GM21360 (cell line): ENCODE data around the gene RUNX3.

Experiments used
- ATAC-seq: cut with Tn5 transposase; IDR thresholded peaks from one replicate; pipeline ENCODE4 v1.9.1; 2021; ENCODE audit warnings: mild to moderate bottlenecking, moderate library complexity; ENCODE audit not compliant: unreplicated experiment

The RUNX3 gene

DNA sequence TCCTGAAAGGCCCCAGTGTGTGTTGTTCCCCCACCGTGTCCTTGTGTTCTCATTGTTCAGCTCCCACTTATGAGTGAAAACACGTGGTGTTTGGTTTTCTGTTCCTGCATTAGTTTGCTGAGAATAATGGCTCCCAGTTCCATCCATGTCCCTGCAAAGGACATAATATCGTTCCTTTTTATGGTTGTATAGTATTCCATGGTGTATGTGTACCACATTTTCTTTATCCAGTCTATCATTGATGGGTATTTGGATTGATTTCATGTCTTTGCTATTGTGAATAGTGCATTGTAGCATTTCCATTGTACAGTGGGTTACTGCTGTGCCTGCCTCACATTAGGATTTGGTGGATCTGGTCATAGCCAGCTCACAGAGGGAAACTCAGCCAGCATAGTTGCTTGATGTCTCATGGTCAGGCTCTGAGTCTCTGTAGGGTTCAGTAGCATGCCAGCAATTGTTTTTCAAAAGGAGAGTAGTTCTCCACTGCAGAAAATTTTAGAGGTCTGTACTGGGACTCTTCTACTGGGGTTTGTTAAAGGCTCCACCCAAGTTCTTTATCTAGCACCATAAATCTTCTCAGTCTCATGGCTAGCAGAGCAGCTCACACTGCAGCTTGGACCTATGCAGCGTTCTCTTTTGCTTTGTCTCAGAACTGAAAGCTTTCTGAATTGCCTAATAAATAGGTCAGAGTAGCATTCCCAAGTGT lies 41.0 kb downstream of the RUNX3 start:
- no peak for ATAC-seq

DNA sequence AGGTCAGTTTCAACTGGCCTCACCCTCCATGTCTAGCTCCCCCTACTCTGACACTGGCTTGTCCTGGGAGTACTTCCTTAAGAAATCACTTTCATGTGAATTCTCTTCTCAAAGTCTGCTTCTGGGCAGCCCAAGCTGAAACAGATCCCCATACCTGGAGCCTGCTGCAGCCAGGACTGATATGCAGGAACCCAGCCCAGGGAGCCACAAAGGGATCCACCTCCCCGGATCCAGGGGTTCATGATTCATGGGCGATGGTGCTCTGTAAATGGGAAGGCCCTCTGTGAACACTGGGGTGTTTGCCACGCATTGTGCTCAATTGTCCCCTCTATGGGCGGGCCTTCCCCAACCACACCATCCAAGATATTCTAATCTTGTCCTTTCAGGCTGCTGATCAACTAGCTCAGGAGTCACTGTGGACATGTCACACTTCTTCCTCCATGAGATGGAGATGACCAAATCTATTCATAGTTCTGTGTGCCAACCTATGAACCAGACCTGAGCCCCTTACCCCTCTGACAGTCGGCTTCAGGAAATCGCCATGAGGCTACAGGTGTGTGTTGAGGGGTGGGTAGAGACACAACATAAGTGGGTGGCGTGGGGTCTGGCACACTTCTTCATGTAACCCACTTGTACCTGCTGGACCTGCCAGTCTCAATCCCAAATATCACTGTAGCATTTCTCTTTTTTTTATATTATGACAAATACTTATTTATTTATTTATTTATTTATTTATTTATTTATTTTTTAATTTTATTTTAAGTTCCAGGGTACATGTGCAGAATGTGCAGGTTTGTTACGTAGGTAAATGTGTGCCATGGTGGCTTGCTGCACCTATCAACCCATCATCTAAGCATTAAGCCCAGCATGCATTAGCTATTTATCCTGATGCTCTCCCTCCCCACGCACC lies 41.8 kb downstream of the RUNX3 start:
- ATAC-seq: no peak

GRCh38 chr1:24886241-24886640 lies 43.8 kb downstream of the RUNX3 start:
- no peak for ATAC-seq

DNA sequence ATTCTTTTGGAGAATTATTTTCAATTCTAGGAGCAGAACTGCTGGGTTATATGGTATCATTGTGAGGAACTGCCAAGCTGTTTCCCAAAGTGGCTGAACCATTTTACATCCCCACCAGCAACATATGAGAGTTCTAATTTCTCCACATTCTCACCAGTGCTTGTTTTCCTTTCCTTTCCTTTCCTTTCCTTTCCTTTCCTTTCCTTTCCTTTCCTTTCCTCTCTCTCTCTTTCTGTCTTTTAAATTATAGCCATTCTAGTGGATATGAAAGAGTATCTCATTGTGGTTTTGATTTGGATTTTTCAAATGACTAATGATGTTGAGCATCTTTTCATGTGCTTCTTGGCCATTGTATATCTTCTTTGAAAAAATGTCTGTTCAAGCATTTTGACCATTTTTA lies 45.3 kb downstream of the RUNX3 start:
- ATAC-seq: no peak

DNA sequence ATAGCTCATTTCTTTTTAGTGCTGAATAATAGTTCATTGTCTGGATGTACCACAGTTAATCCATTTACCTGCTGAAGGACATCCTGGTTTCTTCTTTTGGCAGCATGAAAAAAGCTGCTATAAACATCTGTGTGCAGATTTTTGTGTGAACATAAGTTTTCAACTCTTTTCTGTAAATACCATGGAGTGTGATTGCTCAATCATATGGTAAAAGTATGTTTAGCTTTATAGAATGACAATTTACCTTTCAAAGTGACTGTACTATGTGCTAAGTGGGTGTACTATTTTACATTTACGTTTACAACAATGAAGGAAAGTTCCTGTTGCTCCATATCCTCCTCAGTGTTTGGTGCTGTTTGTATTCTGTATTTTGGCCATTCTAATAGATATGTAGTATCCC lies 49.0 kb downstream of the RUNX3 start:
- no peak for ATAC-seq

- no peak for ATAC-seq
These were observed 51.0 kb downstream of the RUNX3 start for GRCh38 chr1:24878775-24879742.

GRCh38 chr1:24878045-24878444 lies 52.0 kb downstream of the RUNX3 start:
- no peak for ATAC-seq

GRCh38 chr1:24875991-24876506 lies 54.0 kb downstream of the RUNX3 start:
- no peak for ATAC-seq

GRCh38 chr1:24875257-24875656 lies 54.8 kb downstream of the RUNX3 start:
- no peak for ATAC-seq

DNA sequence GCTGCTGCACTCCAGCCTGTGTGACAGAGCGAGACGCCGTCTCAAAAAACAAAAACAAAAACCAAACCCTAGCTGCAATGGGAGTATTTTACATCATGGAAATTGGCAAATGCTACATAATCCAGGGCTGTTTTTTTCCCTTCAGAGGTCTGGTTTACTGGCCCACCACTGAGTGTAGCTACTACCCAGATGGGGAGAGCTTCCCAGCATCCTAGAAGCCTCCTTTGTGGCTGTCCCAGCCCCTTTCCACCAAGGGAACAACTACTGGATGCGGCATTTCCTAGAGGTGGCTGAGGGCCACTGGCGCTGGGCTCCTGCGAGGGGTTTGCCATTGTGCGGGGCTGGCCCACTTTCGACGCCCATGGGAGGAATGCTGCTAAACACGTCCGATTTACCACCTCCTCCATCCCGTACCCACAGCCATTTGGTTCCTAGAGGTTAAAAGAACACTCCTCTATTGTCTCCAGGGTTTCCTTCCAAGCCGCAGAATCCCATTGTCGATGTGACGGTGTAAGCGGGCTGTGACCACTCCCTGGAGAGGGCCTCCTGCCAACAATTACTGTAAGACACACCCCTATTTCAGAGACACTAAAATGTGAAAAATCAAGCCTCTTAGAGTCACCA lies 55.4 kb downstream of the RUNX3 start:
- ATAC-seq: no peak

GRCh38 chr1:24874056-24874455 lies 56.0 kb downstream of the RUNX3 start:
- ATAC-seq: no peak

DNA sequence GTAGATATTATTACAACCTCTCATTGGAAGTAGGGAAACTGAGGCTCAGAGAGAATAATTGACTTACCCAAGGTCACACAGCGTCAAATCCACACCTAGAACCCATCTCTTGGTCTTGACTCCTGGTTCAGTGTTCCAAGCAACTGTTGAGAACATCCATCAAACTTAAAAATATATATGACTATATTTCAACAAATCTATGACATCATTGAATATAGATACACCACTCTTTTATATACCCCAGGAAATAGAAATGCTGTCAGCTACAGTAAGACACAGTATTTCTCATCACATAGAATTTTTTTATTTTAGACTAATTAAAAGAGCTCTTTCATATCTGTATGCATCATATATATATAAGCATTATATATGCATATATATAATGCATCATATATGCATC lies 56.9 kb downstream of the RUNX3 start:
- no peak for ATAC-seq

DNA sequence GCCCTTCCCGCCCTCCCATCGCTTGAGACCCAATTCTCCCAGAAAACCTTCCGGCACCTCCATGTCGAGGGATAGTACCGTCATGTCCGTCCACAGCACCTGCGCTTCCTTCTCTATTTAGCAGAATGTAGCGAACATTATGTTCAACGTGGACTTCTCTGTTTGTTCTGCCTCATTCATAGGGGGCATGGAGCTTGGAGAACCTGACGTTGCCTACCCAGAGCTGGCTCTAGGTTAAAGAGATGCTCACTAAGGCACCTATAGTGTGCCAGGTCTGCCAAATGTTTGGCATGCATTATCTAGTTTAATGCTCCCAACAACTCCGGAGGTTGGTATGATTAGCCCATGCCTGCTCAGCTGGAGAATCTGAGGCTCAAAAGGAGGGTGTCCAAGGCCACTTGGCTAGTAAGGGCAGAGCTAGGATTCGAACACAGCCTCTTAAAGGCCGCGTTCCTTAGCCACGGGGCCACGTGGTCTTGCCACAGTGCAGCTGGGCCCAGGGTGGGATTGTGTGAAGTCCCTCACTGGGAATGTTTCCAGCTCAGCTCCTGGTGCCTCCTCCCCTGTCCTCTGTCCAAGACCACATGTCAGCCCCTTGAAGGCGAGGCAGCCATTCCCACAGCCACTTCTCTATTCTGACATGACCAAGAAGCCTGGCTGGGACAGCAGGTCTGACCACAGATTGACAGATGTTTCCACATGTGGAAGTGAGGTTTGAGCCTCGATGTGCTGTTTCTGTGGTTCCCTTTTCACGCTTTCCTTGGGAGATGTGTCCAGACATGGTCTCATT lies 57.8 kb downstream of the RUNX3 start:
- ATAC-seq: no peak

DNA sequence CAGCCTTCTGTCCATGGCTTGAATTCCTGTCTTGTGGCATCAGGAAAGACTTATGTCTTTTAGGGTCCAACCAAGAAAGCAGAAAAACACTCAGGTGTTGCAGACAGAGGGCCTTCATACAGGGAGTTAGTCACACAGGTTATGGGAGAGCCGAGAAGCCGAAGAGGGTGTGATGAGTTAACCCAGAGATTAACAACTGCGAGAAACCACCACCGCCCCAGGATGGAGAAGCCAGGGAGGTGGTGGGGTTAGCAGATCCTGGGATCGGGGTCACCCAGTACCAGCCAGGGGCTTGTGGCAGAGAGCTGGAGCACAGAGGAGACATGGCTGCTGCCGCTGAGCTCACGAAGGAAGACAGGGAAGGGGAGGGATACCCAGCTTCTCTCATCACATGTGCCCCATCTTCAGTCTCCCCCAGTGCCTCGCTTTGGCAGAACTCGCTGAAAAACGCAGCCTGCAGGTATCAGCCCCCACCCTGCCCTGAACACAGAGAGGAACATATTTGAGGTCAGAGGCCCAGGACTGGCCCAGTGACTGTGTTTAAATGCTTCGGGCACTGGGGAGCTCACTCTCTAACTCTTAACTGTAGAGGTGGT lies 58.7 kb downstream of the RUNX3 start:
- no peak for ATAC-seq

DNA sequence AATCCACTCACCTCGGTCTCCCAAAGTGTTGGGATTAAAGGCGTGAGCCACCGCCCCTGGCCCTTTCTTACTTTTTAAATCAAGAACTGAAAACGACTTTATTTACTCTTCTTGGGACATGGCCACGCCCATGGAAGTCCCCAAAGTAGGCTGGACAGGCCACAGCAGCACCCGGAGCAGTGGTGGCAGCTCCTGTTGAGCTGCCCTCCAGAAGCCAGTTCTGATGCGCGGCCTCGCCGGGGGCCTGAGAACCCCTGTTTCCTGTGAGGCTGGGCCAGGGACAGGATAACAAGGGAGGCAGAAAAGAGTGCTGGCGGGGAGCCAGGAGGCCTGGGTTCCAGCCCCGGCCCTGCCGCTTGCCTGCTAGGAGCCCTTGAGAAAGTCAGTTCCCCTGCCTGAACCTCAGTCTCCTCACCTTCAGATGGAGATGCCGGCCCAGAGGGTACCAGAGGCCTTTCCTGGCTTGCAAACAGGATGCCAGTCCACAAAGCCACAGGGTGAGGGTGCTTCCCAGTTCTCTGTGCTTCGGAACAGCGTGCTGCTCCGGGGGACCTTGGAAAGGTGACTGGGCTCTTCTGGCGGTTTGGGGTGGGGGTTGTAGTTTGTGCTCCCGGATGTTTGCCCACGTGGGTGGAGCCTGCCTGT lies 59.4 kb downstream of the RUNX3 start:
- no peak for ATAC-seq

DNA sequence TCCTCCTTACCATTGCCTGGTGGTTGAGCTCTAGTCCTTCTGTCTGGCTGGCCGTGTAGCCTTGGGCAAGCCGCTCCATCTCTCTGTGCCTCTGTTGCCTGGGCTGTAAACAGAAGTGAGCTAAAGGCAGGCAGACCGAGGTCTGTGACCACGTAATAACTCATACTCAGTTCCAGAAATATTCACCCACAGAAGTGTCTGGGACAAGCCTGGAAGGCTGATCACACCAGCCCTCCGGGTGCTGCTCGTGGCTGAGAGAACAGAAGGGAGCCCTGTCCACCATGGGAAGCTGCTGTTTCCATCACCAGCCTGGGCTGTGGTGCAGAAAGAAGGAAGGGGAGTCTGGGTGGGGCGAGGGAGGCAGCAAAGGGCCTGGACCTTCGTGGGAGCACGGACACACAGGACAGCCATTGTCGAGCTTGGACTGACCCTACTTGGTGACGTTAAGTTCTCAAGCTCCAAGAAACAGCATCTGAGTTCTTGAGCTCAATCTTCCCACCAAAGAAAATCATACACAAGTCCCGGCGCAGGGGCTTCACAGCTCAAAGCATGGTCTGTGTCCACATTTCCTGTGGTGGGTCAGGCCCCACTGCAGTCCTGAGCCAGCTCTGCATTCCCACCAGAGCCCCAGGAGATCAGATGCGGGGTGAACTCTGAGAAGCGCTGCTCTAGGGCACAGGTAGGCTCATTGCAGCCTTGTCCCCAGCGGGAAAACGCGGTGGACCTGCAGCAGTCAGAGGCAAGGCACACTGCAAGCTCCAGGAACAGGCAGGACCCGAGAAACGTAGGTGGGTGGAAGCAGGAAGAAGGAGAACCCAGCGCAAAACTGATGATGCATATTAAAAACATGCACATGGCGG lies 61.8 kb downstream of the RUNX3 start:
- no peak for ATAC-seq

DNA sequence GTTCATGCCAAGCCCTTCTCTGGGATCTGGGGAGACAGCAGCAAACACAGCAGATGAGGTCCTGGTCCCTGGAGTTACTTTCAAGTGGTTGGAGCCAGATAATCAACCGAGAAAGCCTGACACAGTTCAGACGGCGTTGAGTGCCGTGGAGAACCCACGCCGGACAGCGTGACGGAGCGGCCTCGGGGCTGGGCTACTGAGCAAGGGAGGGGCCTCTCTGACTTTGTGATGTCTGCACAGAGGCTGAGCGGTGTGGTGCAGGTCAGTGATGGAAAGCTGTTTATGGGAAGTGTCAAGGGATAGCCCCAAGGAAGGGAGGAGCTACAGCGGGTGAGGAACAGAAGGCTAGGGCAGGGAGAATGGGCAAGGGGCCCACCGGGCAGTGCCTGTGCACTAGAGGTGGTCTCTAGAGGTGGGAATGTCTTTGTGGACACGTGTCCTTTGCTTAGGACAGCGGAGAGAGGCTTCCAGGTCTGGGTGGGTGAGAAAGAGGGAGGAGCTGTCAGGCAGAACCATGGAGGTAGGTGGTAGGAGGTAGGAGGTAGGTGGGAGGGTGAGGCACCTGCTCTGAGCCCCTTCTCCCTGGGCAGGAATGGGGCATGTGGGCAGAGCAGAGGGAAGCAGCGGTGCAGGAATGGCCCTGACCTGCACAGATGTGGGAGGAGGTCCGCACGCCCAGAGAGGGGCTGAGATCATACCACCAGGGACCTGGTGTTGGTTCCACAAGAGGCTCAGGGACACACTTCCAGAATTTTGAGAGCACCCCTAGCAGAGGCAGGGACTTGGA lies 62.8 kb downstream of the RUNX3 start:
- no peak for ATAC-seq
